Measurements from ENCODE around the gene ELF2.

GRCh38 chr4:139084804-139085093 is 92.3 kb downstream of the ELF2 start:
- TF ChIP-seq CTCF (conservative IDR thresholded peaks at IDR 0.05; ENCODE audit: low read depth, low read length), result no peak
- TF ChIP-seq EZH2 (IDR thresholded peaks at IDR 0.05; ENCODE audit: borderline replicate concordance, low read depth, low read length, poor library complexity, severe bottlenecking), result no peak
